Glutamatergic neuron (in vitro differentiated cells): ENCODE results near the gene RSPRY1. TPM values are rescaled to one million over a fixed set of nuclear protein-coding genes. Genes with fewer than 3 reads are reported as not detected.
A peak's percentile ranks its signal among the peaks of the same experiment; 100 is the strongest.

Experiments
- DNase-seq: peaks from one replicate; pipeline ENCODE4 v3.0.0; 2022
- H3K27ac Mint-ChIP-seq: one replicate; pipeline ENCODE4 v1.8.0; 2020; ENCODE audit warnings: mild to moderate bottlenecking, mixed read lengths, inconsistent platforms; ENCODE audit not compliant: unreplicated experiment
- H3K27me3 Mint-ChIP-seq: one replicate; pipeline ENCODE4 v1.8.0; 2020; ENCODE audit warnings: mild to moderate bottlenecking, moderate library complexity, mixed read lengths, inconsistent platforms; ENCODE audit not compliant: unreplicated experiment
- H3K36me3 Mint-ChIP-seq: one replicate; pipeline ENCODE4 v1.8.0; 2020; ENCODE audit warnings: mild to moderate bottlenecking, mixed read lengths, inconsistent platforms; ENCODE audit not compliant: unreplicated experiment
- H3K4me1 Mint-ChIP-seq: one replicate; pipeline ENCODE4 v1.8.0; 2020; ENCODE audit warnings: mild to moderate bottlenecking, low read depth, mixed read lengths, inconsistent platforms; ENCODE audit not compliant: unreplicated experiment
- H3K4me3 Mint-ChIP-seq: one replicate; pipeline ENCODE4 v1.8.0; 2020; ENCODE audit warnings: mild to moderate bottlenecking, mixed read lengths, inconsistent platforms; ENCODE audit not compliant: unreplicated experiment
- H3K9me3 Mint-ChIP-seq: one replicate; pipeline ENCODE4 v1.8.0; 2020; ENCODE audit warnings: mild to moderate bottlenecking, moderate library complexity, mixed read lengths, inconsistent platforms; ENCODE audit not compliant: unreplicated experiment
- total RNA-seq: library from RNA; stranded (reverse); fragmentation: NEBNext Ultra II Directional; extraction: Animal tissue kit (Norgen Biotek cat#: 25700); gene quantifications from one replicate; pipeline ENCODE4 v1.2.1, GENCODE V29; 2021; ENCODE audit not compliant: unreplicated experiment
- TF ChIP-seq, protein P1 (sequence below): fragments of 200-600 bp; sonication (generic); IDR thresholded peaks from one replicate; pipeline ENCODE4 v1.5.0; 2021; ENCODE audit not compliant: partially characterized antibody, unreplicated experiment

Gene RSPRY1
- total RNA-seq, 1 donor from 2014 or later = 70.0 TPM

DNA sequence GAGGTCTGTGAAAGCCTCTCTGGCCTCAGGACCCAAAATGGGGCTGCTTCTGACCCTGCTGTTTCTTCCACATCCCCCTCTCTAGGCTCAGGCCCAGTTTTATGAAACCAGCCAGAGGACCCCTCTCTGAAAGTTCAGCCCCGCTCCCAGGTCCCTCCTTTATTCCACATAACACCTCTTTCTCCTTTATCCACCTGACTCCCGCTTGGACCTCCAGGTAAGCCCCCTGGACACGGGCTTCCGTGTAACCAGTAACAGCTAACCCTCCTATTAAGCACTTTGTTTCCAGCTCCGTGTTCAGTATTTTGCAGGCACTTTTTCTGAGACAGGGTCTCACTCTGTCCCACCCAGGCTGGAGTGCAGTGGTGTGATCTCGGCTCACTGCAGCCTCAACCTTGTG is 37.6 kb upstream of the RSPRY1 start:
- Mint-ChIP-seq H3K27me3 (peaks cover 3% of the 10 kb centered on the region), H3K4me3 (no peak overlapping the region), H3K27ac (no peak overlapping the region), H3K9me3 (no peaks in the 10 kb centered on the region), H3K36me3 (peaks cover 7% of the 10 kb centered on the region), H3K4me1 (no peaks in the 10 kb centered on the region)
- TF ChIP-seq, protein P1, sequence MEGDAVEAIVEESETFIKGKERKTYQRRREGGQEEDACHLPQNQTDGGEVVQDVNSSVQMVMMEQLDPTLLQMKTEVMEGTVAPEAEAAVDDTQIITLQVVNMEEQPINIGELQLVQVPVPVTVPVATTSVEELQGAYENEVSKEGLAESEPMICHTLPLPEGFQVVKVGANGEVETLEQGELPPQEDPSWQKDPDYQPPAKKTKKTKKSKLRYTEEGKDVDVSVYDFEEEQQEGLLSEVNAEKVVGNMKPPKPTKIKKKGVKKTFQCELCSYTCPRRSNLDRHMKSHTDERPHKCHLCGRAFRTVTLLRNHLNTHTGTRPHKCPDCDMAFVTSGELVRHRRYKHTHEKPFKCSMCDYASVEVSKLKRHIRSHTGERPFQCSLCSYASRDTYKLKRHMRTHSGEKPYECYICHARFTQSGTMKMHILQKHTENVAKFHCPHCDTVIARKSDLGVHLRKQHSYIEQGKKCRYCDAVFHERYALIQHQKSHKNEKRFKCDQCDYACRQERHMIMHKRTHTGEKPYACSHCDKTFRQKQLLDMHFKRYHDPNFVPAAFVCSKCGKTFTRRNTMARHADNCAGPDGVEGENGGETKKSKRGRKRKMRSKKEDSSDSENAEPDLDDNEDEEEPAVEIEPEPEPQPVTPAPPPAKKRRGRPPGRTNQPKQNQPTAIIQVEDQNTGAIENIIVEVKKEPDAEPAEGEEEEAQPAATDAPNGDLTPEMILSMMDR = no peak
- no peak for DNase-seq

DNA sequence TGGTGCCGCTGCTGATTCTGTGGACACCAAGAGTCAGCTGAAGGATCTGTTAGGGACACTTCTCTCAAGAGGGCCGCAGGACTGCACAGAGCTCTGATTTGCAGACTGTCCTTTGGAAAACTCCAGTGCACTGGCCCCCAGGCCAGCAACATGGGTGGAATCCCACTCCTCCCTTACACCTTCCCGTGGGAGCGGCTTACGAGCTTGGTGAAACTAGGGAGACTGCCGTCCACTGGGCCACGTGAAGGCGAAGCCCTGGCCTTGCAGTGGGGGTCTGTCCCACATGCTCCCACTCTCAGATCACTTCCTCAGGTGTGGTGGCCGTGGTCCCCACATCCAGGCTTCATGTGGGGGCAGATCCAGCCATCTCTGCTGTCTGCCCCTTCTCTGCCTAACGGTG is 36.7 kb upstream of the RSPRY1 start:
- Mint-ChIP-seq H3K4me3 (no peak overlapping the region), H3K4me1 (no peaks in the 10 kb centered on the region), H3K27ac (no peak overlapping the region), H3K27me3 (peaks cover 3% of the 10 kb centered on the region), H3K36me3 (peaks cover 7% of the 10 kb centered on the region), H3K9me3 (no peaks in the 10 kb centered on the region)
- TF ChIP-seq, protein P1 = no peak
- DNase-seq = no peak

DNA sequence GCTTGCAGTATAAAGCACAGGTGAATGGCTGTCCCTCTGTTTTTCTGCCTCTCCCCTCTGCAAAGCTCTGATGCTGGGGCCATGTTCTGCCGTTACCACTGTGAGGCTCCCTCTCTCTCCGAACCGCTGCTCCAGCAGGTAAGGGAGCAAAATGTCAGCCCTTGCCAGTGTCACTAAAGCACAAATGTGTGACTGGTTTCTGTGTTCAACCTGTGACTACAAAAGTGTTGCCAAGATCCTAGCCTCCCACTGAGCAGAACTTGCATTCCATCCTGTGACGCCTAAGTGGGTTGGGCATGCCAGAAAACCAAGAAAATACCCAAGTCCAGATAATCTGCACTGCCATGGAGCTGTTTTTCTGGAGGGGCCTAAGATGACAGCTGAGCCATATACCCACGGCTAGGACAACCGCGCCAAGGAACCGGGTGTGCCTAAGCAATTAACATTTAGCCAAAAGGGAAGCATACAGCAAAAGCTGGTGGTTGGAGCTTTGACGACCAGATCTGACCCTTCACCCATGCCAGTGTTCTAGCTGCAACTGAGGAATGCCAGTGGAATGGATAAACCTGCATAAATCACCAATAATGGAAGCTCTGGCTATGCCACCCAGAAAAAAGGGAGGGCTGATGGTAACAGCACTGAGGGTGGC is 35.3 kb upstream of the RSPRY1 start:
- peaks cover 7% of the 10 kb centered on the region for H3K36me3 Mint-ChIP-seq
- no peaks in the 10 kb centered on the region for H3K9me3 Mint-ChIP-seq
- TF ChIP-seq, protein P1 = no peak
- H3K4me3 Mint-ChIP-seq = no peak overlapping the region
- DNase-seq = no peak
- H3K4me1 Mint-ChIP-seq = no peaks in the 10 kb centered on the region
- H3K27ac Mint-ChIP-seq = no peak overlapping the region
- H3K27me3 Mint-ChIP-seq = peaks cover 3% of the 10 kb centered on the region

DNA sequence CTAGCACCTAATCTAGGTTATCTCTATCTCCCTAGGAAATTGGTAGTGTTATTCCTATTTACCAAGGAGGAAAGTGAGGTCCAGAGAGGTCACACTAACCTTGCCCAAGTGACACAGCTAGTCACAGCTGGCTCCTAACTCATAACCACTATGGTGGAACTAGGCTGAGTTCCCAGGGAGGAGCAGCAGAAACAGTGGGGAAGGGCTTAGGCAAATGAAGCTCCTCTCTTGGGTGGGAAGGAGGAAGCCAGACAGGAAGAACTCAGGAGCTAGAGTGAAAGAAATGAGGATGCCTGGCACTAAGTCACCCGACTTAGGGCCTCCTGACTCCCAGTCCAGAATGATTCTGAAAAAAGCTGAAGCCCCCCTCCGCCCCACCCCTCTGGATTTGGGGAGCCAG is 34.8 kb upstream of the RSPRY1 start:
- Mint-ChIP-seq H3K9me3 (no peaks in the 10 kb centered on the region), H3K4me1 (no peaks in the 10 kb centered on the region), H3K27ac (no peak overlapping the region), H3K4me3 (no peak overlapping the region), H3K27me3 (peaks cover 3% of the 10 kb centered on the region), H3K36me3 (peaks cover 7% of the 10 kb centered on the region)
- TF ChIP-seq, protein P1 = no peak
- DNase-seq = no peak

DNA sequence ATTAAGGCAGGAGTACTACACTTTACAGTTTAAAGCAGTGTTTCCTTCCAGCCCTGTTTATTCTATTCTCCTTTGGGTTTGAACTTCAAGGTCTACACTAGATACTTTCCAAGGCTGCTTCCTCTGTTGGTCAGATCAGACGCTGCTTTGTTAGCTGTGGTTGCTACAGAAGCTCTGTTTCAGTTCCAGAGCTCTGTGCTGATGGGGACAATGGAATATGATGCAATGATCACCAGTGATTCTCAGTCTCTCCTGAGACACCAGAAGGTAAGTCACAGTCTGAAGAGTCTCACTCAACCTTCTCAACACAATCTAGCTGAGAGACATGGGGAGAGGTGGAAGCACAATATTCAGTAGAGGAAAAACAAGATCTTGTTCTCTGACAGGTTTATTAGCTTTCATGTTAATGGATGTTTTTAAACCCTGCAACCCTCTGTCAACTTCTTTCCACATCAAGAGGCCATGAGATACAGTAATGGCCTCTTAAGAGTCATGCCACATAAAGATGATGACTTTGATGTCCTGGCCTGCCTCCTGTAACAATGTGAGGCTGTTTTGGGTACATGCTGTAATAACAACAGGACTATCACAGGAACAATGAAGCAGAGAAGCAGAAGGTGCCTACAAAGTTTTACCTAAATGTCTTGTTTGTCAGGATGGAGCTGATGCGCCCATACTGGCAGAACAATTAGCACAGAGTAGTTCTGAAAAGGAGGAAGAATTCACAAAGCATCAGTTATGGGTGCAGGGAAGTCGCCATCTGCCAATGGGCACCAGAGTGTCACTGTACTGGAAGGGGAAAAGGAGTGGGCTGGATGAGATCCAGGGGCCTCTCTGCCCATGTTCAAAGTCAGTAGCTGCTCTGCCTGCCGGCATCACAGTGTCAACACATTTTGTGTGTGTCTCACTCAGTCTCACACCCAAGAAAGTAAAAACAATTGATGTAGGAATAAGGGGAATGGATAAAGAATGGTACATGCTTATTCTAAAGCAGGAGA is 33.7 kb upstream of the RSPRY1 start:
- TF ChIP-seq, protein P1 = no peak
- no peaks in the 10 kb centered on the region for H3K9me3 Mint-ChIP-seq
- peaks cover 3% of the 10 kb centered on the region for H3K27me3 Mint-ChIP-seq
- H3K4me3 Mint-ChIP-seq = no peak overlapping the region
- DNase-seq = no peak
- no peaks in the 10 kb centered on the region for H3K4me1 Mint-ChIP-seq
- H3K27ac Mint-ChIP-seq = peak overlapping the region; percentile 16
- peaks cover 11% of the 10 kb centered on the region for H3K36me3 Mint-ChIP-seq
